GM18858 (cell line): ENCODE measurements around the gene TNRC18.

Source experiments
- ATAC-seq: cut with Tn5 transposase; IDR thresholded peaks from one replicate; pipeline ENCODE4 v1.9.1; 2021; ENCODE audit not compliant: unreplicated experiment

The TNRC18 gene

DNA sequence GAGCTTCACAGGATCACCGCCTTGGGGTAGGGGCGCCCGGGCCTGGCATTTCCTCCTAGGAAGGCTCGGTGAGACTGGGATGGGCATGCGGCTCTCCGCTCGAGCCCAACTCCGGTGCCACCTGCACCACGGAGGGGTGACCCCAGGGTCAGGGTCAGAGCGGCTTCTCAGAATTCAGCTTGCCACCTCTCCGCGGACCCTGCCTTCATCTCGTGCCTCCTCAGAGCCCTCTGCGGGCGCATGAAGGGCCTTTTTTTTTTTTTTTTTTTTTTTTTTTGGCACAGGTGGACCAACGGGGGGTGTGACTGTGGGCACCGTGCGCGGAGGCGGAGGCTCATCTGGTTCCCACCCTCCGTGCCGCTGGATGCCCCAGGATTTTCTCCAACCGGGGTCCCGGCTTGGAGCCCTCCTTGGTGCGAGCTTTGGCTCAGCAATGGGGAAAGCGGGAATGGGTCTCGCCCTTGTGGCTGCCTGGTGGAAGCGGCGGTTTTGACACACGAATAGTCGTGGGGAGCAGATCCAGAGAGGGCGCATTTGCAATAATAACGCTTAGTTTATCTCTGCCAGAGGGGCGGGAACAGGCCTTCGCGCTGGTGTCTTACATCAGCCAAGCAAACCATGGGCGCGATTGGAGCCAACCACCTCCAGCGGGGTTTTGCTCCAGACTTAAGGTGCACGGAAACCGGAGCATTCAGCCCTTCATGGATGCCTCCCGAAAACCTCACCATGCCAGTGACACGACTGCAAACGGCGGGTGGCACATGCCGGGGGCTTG is 5.0 kb upstream of the TNRC18 start:
- ATAC-seq = no peak

DNA sequence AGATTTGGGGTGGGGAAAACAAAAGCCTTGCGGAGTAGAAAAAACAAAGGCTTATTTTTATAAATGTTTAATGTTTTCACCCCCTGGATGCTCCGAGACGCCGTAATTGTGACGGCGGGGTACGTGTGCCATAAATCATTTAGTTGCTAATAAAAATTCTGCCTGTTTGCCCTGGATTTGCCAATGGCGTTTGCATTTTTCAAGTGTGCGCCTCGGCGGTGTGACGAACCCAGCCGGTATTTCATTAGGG is 2.5 kb upstream of the TNRC18 start:
- no peak for ATAC-seq

DNA sequence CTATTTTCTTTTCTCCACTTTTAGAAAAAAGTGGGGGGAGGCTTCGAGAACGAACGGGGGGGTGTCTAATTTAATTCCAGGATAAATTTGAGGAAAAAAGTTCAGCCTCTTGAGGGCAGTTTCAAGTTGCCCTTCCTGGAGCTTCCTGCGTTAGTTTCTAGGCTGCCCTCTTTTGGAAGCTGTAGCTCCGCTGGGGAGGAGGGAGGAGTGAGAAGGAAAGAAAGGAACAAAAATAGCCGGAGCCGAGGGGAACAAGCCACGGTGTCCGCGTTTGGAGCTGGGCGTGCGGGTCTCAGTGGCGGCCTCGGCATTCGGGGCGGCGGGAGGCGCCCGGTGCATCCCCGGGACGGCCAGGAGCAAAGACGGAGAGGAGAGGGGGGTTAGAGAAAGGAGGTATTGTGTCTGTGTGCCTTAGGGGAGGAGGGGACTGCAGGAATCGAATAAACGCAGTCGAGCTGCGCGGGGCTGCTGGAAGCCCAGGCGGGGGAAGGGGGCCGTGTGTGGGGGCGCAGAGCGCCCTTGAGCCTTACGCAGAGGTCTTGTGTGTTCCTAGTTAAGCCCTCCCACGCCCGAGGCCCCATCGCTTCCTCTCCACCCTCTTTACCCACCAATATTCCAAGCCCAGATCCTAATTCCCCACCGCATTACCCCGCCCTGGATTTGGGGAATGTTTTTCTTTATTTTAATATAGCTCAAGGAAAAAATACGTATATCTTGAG is 2.0 kb upstream of the TNRC18 start:
- ATAC-seq = no peak

DNA sequence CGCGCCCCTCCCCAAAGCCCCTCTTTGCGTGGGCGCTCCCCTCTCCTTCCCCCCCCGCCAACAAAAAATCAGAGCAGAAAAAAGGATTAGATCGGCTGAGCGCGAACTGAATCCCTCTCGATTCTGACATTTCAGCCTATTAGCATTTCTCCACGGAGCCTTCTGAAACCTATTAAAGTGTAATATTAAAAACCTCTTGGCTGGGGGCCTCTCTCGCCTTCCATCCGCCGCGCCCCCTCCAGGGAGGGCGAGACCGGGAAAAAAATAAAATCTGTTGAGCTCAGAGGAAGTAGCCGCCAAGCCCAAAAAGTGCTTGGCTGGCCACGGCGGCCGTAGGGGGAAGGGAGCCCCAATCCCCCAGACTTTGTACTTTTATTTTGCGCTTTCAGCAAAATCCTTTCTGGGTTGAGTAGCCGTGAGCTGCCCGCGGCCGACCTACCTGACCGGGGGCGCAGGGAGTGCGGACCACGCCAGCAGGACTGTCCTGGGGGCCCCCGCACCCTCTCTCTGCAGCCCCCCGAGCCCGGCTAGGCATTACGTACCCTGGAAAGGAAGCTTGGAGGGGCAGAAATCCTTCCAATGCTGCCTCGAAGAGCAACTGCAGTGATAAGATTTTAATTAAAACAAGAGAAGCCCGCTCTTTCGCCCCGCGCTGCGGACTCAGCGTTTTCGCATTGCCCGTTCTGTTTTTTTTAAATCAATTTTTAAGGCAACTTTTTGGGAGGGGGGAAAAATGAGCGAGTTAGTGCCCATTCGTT is 1.3 kb upstream of the TNRC18 start:
- ATAC-seq = no peak

DNA sequence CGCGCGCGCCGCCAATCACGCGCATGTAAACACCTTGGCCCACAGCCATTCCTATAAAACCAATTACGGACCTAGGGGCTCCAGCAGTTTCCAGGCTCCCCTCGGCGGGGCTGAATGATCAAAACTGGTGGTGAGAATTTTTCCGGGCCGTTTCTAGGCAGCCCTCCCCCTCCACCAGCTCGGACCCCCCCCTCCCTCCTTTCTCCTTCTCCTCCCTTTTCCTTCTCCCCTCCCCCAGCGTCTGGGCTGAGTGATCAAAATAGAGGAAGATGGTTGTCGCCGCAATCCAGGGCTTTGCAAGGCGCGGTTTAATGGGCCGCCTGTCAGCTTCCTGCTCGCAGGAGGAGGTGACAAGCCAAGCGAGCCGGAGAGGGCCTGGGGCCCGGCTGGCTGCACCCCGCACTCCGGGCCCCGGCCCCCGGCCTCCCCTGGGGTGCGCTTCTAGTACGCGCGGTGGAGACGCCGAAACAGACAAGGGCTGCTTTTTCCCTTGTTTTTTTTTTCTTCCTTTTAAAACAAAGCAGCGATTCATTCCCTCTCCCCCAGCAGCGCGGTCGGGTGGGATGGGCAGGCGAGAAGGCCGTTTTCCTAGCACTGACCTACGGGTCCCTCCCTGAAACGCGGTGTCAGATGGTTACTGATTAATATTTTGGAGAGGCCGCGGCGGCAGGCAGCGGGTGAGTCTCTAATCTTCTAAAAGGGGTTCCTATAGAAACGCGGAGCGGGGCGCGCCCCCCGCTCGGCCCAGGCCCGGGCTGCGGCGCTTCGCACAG is 528 bp upstream of the TNRC18 start:
- ATAC-seq = no peak

- ATAC-seq = no peak
Observed at GRCh38 chr7:5422396-5423305, 983 bp downstream of the TNRC18 start.

DNA sequence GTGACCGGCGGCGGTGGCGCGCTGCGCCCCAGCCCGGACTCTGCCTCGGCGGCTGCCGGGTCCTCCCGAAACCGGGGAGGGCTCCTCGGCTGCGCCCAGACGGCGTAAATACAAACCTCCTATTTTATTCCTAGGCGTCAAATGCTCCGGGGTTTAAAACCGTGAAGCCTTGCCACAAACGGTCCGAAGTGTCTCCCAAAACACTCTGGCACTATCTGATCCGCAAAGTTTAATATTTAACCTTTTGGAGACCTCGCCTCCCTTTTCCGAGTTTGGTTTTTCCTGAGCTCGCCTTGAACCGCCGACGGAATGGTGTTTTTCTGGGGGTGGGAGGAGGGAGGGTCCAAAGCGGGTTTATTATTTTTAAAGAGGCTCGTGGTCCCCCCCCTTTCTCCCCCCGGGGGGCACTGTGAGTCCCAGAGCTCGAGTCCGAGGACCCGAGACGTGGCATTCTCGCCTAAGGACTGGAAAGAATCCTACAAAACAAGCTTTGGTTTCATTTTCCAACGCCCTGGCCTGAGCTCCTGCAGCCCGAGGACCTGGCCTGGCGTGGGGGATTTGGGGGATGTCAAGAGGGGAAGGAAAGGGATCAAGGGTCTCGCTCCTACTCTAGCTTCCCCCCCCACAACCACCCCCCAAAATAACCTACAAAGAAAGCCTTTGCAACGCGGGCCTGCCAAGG is 1.8 kb downstream of the TNRC18 start:
- ATAC-seq = no peak

DNA sequence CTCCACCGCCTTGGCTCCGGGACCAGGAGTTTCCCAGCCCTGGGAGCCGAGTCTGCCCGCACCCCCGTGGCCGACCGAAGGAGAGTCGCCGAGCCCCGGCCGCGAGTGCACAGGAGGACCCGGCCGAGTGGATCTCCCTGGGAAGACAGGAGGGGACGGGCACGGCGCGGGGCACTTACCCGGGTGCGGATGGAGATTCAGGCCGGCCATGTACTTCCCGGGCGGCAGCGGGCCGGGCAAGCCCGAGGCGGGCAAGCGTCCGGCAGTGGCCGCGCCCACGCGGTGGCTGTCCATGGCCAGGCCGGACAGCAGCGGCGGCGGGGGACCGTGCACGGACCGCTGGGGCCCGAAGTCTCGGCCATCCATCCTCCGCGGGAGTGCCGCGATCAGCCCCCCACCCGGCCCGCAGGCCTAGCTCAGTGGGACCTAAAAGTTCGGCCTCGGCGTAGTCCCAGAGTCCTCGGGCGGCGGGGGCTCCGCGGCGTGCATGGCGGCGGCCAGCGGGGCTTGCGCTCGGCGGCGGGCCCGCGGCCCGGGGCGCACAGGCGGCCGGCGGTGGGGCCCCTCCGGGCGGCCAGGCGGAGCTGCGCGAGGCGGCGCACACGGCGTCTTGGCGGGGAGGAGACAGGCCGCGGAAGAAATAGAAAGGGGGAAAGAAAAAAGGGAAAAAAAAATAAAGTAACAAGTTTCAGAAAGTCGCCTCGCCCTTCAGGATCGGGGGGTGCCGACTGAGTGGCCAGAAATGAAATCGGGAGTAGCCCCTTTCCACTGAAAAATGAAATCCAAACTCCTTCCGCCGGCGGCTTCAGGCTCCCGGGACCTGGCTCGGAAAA is 2.5 kb downstream of the TNRC18 start:
- ATAC-seq = no peak

DNA sequence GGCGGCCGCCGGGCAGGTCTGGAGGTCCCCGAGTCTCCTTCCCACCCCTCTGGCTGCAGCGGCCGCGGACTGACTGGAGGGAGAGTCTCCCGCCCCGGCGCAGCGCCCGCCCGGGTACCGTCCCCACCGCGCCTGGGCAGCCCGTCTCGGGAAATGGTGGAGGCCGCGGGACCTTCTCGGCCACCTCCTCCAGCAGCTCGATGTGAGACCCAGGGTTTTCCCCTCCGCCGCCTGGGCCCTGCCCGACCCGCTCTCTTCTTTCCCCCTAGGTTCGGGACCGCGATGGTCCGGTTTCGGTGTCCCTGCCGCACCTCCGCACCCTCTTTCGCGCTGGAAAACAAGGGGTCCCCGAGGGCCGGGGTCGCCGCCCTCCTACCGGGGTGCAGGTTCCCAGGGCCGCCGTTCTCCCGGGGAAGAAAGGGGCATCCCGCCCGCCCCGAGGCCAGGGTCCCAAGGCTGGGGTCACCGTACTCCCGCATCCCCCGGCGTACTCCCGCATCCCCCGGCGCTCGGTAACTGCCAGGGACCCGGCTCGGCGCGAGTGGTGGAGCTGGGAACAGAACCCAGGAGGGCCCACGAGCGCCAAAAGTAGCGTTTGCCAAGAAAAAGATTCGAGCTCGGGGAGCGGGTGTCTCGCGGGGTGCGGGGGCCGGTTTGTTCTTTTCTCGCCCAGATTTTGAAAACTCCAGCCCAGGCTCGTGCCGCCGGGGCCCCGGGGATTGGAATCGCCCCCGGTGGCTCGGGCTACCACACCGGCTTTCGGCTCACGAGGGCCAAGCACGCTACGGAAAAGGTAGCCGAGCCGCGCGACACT is 3.4 kb downstream of the TNRC18 start:
- no peak for ATAC-seq

DNA sequence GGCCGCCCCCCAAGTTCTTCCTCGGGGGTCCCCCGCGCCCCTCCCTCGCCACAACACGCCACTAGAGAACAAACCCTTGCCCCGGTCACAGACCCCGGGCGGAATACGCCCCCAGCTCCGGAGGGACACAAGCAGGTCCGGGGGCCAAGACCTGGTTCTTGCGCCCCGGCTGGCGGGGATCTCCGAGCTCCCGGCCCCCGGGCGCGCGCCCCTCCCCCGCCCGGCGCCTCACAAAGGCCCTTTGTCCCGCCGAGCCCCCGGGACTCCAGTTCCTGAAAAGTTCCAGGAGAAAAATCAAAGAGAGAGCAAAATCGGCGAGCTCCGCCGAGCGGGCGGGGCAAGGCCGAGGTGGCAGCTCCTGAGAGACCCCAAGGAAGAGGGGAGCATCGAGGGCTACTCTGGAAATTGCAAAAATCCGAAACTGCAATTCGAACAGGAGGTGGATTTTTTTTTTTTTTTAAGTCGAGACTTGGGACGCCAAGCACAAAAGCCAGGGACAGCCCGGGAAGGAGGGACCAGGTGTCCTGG is 4.0 kb downstream of the TNRC18 start:
- no peak for ATAC-seq

DNA sequence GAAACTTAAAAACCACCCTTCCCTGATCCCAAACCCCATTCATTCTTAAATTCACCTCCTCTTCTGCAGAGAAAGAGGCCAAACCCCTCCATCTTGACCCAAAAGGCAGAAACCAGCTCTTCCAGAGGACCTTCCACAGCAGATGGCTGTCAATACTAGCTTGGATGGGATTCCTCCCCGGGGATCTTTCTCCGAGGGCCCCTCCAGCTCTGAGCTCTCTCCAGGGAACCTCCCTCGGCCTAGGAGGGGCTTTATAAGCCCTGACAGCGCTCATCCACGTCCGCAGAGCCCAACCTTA is 5.4 kb downstream of the TNRC18 start:
- no peak for ATAC-seq

- no peak for ATAC-seq
Observed at GRCh38 chr7:5417106-5418071, 6.2 kb downstream of the TNRC18 start.

DNA sequence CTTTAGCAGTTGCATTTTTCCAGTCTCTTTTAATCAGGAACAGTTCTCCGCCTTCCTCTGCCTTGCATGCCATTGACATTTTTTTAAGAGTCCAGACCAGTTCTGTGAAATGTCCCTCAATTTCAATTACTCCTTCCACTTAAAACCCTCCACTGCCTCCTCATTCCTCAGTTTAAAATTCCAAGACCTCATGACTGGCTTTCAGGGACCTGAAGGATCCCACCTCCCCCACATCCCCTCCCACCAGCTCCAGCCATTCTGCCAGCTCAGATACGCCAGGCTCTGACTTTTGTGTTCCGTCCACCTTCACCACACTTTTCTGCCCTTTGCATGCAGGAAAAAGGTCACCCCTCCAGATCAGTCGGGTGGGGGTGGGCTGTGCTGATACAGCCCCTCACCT is 8.7 kb downstream of the TNRC18 start:
- ATAC-seq = no peak

GRCh38 chr7:5413449-5413786 is 10.2 kb downstream of the TNRC18 start:
- ATAC-seq = no peak

DNA sequence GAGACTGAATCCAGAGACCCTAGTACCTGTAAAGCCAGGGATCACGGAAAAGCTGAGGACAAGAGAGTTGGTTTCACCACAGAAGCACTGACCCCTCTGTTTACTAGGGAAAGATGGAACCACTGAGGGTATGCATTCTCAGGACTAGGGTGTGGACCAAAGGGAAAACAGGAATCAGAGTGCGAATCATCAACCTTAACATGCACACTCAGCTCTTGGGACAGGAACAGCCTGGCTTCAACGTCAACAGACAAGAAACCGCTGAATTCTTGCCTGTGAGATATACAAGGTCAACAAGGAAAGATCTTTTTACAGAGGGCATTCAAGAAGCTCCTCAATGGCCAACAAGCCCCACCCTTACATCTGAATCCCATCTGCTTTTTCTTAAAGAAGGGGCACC is 14.9 kb downstream of the TNRC18 start:
- ATAC-seq = no peak

DNA sequence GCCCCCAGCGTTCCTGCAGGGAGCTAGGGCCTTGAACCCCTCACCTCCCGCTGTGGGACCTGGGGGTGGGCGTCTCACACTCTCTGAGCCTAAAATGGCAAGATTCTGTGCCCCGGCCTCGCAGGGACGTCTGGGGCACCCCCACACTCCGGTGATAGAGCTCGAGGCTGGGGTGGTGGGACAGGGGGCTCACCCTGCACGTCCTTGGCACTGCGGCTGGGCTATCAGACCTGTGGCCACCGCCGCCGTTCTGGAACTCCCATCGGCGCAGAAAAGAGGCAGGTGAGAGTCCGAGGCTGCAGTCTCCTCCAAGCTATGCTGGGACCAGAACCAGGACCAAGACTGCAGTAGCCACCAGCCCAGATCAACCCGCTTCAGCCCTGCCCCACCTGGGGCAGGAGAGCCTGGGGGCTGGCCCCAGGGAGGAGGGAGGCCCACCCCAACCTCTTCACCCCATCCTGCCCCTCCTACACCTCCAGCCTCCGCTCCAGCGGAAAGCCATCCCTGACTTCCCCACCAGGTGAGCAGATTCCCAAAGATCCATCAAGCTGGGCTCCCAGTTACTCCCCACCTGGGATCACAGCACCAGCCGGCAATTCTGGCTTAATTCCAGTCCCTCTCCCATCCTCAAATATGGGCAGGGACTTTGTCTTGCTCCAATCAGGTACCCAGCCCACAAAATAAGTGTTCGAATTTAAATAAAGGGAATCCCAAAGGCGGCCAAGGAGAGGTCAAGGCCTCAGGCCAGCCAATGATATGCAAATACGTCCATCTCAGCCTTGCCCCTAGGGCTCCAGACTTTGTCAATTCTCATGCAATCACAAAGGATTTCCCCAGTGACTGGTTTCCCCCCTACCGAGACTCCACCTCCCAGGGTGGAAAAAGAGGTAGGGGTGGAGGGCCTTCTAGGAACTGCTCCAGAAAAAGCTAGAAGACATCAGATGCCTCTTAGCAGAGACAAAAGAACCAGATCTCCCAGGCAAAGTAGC is 16.4 kb downstream of the TNRC18 start:
- ATAC-seq = no peak
